Ascending aorta (tissue), 2 donors: ENCODE data around the gene CHST11. TPM values are rescaled to one million over a fixed set of nuclear protein-coding genes. Genes with fewer than 3 reads are reported as not detected.

Source experiments
- DNase-seq, 2 donors: peaks; one replicate each; pipeline ENCODE4 v3.0.0-alpha.2; 2019; ENCODE audit warnings: low spot score in 2 of 2
- H3K27ac ChIP-seq, 2 donors: fragments of 200-600 bp; sonication (generic); one replicate each; pipeline ENCODE4 v1.5.1; 2016 to 2017; ENCODE audit warnings: mild to moderate bottlenecking in 1 of 2
- H3K27me3 ChIP-seq: fragments of 200-600 bp; sonication (generic); one replicate; pipeline ENCODE4 v1.5.1; 2017
- H3K36me3 ChIP-seq, 2 donors: fragments of 200-600 bp; sonication (generic); one replicate each; pipeline ENCODE4 v1.5.1; 2016
- H3K4me1 ChIP-seq, 2 donors: fragments of 200-600 bp; sonication (generic); one replicate each; pipeline ENCODE4 v1.5.1; 2016 to 2017; ENCODE audit warnings: mild to moderate bottlenecking in 1 of 2
- H3K4me3 ChIP-seq, 2 donors: fragments of 200-600 bp; sonication (generic); one replicate each; pipeline ENCODE4 v1.5.1; 2016 to 2017; ENCODE audit warnings: mild to moderate bottlenecking in 1 of 2
- H3K9me3 ChIP-seq, 2 donors: fragments of 200-600 bp; sonication (generic); one replicate each; pipeline ENCODE4 v1.5.1; 2016
- CTCF ChIP-seq, 3 experiments: fragments of 200-600 bp in 2 of 3; fragments of 450-650 bp in 1 of 3; sonication (generic) in 2 of 3; IDR thresholded peaks; one replicate each; pipeline ENCODE4 v1.5.1; 2016 to 2019; ENCODE audit warnings: antibody characterized with exemption in 3 of 3, mild to moderate bottlenecking in 1 of 3, moderate library complexity in 1 of 3
- intact Hi-C: fragments of 100-400 bp; cut with DNase I; formaldehyde crosslinking; loops from one replicate; pipeline ENCODE4 v1.15.1; 2023
- total RNA-seq: library from RNA; depleted of rRNA; stranded (reverse); fragments of >200 nt; gene quantifications from one replicate; pipeline ENCODE4 v1.1.0, GENCODE V29; 2016

Gene CHST11
- total RNA-seq, 1 donor from 2014 or later: 63.2 TPM

DNA sequence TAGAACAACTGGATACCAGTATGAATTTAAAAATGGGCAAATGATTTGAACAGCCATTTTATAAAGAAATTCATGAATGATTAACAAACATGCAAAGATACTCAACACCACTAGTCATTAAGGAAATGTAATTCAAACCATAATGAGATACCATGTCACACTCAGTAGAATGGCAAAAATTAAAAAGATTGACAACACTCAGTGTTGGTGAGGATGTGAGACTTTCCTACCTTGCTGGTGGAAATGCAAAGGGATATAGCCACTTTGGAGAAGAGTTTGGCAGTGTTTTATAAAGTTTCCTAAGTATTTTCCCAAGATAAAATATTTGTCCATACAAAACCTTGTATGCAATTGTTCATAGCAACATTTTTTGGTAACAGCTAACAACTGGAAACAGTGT lies 6.0 kb upstream of the CHST11 start:
- no peaks in the 10 kb centered on the region for H3K9me3 ChIP-seq
- no peak for DNase-seq
- H3K36me3 ChIP-seq: no peaks in the 10 kb centered on the region
- no peak overlapping the region for H3K4me3 ChIP-seq
- H3K27me3 ChIP-seq: no peaks in the 10 kb centered on the region
- intact Hi-C loops: loop anchor here (10.0 kb wide), 1 partner anchor 246 kb away; no protein-coding TSS in a partner anchor
- no peak for TF ChIP-seq CTCF (IDR thresholded peaks at IDR 0.05)
- no peak overlapping the region for H3K27ac ChIP-seq
- H3K4me1 ChIP-seq: peaks cover 0 to 3% of the 10 kb centered on the region in 2 donors

DNA sequence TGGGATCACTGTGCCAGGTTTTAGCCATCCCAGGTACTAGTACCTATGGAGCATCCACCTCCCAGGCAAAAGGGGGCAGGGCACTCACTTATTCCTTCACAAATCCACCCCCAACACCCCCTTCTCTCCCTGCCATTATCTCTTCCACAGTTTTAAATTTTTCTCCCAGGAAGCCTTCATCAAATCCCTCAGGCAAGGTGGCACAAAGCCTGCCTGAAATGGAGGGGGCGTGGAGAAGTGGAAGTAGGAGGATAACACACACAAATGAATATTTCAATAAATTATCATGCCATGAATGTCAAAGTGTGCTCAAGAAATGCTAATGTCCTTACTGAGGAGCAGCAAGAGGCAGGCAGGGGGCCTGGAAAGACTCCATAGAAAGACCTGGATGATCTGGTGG lies 4.7 kb upstream of the CHST11 start:
- H3K27ac ChIP-seq: no peak overlapping the region
- no peak overlapping the region for H3K4me3 ChIP-seq
- H3K4me1 ChIP-seq: peaks cover 2 to 3% of the 10 kb centered on the region in 2 donors
- H3K9me3 ChIP-seq: no peaks in the 10 kb centered on the region
- intact Hi-C loops: loop anchor here (10.0 kb wide), 1 partner anchor 247 kb away; no protein-coding TSS in a partner anchor
- no peaks in the 10 kb centered on the region for H3K36me3 ChIP-seq
- no peak for TF ChIP-seq CTCF (IDR thresholded peaks at IDR 0.05)
- H3K27me3 ChIP-seq: no peaks in the 10 kb centered on the region
- DNase-seq: no peak

DNA sequence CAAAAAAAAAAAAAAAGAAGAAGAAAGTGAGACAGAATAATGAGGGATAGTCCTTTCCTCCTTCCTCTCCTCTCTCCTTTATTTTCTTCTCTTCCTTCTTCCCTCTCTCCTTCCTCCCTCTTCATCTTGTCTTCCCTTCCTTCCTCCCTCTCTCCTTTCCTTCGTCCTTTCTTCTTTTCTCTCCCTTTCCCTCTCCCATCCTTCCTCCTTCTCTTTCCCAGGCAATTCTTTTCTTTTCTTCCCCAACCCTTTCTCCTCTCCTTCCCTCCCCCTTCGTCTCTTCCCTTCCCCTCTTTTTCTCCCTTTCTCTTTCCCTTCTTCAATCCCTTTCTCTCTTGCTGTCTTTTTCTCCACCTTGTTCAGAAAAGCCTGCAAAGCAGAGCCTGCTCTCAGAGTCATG lies 3.6 kb upstream of the CHST11 start:
- TF ChIP-seq CTCF (IDR thresholded peaks at IDR 0.05): no peak
- H3K27ac ChIP-seq: no peak overlapping the region
- intact Hi-C loops: loop anchor here (10.0 kb wide), 1 partner anchor 248 kb away; no protein-coding TSS in a partner anchor
- DNase-seq: no peak
- H3K4me1 ChIP-seq: peaks cover 2 to 3% of the 10 kb centered on the region in 2 donors
- H3K4me3 ChIP-seq: no peak overlapping the region
- no peaks in the 10 kb centered on the region for H3K36me3 ChIP-seq
- H3K9me3 ChIP-seq: no peaks in the 10 kb centered on the region
- H3K27me3 ChIP-seq: no peaks in the 10 kb centered on the region

DNA sequence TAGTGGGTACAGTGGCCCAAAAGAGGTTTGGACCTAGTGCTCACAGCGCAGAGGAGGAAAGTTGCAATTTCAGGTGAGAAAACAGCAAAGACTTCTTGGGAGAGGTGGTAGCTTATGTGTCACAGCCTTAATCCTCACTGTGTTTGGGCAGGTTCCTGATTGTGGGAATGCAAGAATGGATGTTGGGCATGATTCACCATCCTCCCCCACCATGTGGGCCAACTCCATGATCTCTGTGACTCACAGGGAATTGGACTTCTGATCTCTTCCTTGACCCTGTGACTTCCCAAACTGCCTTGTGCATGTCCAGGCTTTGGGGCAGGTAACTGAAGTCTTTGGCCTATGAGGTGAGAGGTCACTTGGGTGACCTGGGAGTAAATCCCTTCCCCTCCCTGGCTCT lies 1.8 kb upstream of the CHST11 start:
- Histone ChIP-seq H3K36me3 (no peaks in the 10 kb centered on the region), H3K4me3 (no peak overlapping the region), H3K4me1 (peaks cover 2 to 10% of the 10 kb centered on the region in 2 donors), H3K9me3 (no peaks in the 10 kb centered on the region), H3K27me3 (no peaks in the 10 kb centered on the region), H3K27ac (no peak overlapping the region)
- DNase-seq: no peak
- intact Hi-C loops: loop anchor here (5.0 to 10.0 kb wide), 5 partner anchors 73 to 422 kb away; no protein-coding TSS in a partner anchor
- TF ChIP-seq CTCF (IDR thresholded peaks at IDR 0.05): no peak

DNA sequence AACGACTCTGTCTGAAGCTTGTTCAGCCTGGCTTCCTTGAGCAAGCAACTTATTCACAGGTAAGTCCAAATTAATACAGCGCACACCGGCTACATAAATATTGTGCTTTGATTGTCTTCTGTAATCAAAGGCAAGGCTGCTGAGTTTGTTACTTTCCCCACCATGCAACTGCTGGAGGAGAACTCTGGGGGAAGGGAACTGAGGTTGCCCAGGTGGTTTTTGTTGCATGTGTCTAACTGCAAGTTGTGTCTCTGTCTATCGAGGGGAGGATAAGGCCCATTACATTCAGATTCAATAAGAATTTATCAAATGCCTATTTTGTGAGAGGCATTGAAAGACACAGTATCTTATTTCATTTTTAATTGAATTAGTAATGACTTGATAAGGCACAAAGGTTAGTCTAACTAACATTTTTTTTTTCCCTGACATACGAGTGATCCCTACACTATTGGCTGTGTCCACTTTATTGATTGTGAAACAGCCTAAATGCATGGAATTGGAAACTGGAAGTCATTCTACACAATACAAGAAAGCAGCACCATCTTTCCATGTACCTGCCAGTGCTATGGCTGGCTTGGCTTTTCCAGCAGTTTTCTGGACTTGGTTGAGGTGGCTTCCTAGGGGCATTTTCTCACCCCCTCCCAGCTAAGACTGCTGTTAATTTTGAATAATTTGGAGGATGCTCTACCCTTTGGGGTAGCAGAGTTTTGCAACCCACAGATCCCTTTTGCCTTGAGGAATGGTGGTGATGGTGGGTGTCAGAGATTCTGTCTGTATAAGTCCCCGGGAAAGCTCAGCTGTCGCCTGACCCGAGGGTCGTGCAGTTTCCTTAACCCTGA lies 951 bp upstream of the CHST11 start:
- no peaks in the 10 kb centered on the region for H3K27me3 ChIP-seq
- H3K9me3 ChIP-seq: no peaks in the 10 kb centered on the region
- no peak for TF ChIP-seq CTCF (IDR thresholded peaks at IDR 0.05)
- intact Hi-C loops: loop anchor here (2.0 to 10.0 kb wide), 6 partner anchors 73 to 651 kb away; partner anchors contain the start of gene WASHC4
- no peaks in the 10 kb centered on the region for H3K36me3 ChIP-seq
- peak overlapping the region; percentile 66 to 96 for H3K4me3 ChIP-seq
- H3K4me1 ChIP-seq: peaks cover 2 to 13% of the 10 kb centered on the region in 2 donors
- no peak for DNase-seq
- peak overlapping the region; percentile 82 to 96 for H3K27ac ChIP-seq
